Fibroblast of the aortic adventitia (primary cell): ENCODE data around the gene KAT7. TPM values are rescaled to one million over a fixed set of nuclear protein-coding genes. Genes with fewer than 3 reads are reported as not detected.

Experiments
- DNase-seq: peaks from one replicate; pipeline ENCODE4 v3.0.0-alpha.2; 2010; ENCODE audit warnings: low read depth
- H3K4me3 ChIP-seq: 2 replicates; pipeline ENCODE4 v1.5.1; 2011; ENCODE audit warnings: low read depth, mild to moderate bottlenecking, control low read depth, low read length, moderate library complexity
- total RNA-seq: library from RNA; depleted of rRNA; stranded (reverse); fragments of >200 nt; gene quantifications from 2 replicates; pipeline ENCODE4 v1.2.3, GENCODE V29; 2012; ENCODE audit warnings: low replicate concordance
- TF ChIP-seq, protein P1 (sequence below): IDR thresholded peaks from 2 replicates; pipeline ENCODE4 v1.5.1; 2011; ENCODE audit warnings: mild to moderate bottlenecking, low read length, control low read depth, inconsistent platforms; ENCODE audit not compliant: insufficient read depth

Gene KAT7
- total RNA-seq, 1 donor, result 33.5 TPM

DNA sequence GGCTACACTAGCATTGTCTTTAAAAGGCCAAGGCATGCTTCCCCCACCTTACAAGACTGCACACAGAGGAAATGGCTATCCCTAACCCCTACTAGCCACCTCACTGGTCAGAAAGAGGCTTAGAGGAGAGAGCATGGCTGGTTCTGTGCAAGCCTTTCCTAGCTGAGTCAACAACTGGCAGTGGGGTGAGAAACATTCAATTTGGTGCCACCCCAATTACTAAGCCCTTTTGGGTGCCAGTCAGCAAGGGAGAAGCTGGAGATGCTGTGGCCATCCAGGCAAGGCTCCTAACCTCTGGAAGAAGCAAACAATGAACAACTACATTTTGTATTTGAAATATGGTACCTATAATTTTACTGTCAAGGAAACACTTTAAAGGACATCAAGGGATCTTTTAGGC lies 4.7 kb upstream of the KAT7 start:
- TF ChIP-seq, protein P1, sequence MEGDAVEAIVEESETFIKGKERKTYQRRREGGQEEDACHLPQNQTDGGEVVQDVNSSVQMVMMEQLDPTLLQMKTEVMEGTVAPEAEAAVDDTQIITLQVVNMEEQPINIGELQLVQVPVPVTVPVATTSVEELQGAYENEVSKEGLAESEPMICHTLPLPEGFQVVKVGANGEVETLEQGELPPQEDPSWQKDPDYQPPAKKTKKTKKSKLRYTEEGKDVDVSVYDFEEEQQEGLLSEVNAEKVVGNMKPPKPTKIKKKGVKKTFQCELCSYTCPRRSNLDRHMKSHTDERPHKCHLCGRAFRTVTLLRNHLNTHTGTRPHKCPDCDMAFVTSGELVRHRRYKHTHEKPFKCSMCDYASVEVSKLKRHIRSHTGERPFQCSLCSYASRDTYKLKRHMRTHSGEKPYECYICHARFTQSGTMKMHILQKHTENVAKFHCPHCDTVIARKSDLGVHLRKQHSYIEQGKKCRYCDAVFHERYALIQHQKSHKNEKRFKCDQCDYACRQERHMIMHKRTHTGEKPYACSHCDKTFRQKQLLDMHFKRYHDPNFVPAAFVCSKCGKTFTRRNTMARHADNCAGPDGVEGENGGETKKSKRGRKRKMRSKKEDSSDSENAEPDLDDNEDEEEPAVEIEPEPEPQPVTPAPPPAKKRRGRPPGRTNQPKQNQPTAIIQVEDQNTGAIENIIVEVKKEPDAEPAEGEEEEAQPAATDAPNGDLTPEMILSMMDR, result no peak
- H3K4me3 ChIP-seq, result no peak overlapping the region
- DNase-seq, result no peak

DNA sequence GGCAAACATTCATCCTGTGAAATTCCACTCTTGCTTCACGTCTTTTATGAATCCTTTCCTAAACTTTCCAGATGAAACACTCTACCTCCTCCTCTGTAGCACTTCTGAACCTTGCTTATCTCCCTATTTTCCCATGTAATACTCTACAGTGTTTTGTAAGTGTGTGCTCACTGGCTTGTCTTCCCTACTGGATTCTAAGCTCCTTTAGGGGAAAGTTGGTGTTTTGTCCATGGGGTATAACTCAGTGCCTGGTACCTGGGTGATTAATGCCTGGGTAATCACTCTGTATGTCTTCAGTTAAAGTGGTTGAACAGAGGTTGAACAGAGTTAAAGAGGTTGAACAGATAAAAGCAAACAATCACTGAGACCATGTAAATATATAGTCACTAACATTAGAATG lies 3.8 kb upstream of the KAT7 start:
- no peak overlapping the region for H3K4me3 ChIP-seq
- DNase-seq, result no peak
- TF ChIP-seq, protein P1, result no peak

DNA sequence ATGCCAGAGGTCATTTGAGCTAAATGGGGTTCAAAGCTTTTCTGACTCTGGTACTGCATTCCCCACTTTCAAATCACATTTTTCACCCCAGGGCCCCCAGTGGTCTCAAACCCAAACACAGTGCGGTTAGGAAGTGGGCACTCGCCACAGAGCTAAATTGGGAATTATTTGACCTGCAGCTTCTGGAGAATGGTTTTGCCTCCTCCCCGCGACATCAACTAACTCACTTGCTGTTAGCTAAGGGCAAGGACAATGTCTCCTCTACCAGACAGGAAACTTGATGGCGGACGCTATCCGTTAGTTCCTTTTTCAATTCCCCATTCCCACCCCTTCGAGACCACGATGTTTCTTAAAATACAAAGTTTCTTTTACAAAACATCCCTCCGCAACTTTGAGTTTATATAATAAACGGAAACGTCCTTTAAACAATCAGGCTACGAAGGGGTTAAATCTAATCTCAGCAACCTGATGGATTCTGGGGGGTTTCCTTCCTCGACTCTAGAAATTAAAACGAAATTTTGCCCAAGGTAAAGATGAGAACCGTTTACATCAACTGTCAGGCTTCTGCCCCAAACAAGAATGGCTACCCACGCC lies 500 bp upstream of the KAT7 start:
- no peak for DNase-seq

DNA sequence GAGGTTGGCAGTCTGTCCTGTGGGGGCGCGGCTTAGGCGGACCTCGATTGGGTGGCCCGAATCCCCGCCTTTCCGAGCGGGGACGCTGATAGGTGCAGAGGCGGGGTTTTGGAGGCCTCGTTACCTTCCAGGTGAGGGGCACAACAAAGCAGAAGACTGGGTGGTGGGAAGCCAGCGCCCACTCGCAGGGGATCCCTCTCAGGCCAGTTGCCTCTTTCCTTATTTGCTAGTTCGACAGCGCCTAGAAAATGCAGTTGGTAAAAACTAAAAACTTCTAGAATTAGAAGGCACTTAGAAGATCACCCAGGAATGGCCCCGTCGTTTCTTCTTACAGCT lies 730 bp downstream of the KAT7 start:
- H3K4me3 ChIP-seq, result peak overlapping the region; percentile 77
- no peak for DNase-seq
- TF ChIP-seq, protein P1, result no peak

More for the DNA sequence above, 500 bp upstream of the KAT7 start:
- TF ChIP-seq, protein P1, result no peak
- peak overlapping the region; percentile 70 for H3K4me3 ChIP-seq

DNA sequence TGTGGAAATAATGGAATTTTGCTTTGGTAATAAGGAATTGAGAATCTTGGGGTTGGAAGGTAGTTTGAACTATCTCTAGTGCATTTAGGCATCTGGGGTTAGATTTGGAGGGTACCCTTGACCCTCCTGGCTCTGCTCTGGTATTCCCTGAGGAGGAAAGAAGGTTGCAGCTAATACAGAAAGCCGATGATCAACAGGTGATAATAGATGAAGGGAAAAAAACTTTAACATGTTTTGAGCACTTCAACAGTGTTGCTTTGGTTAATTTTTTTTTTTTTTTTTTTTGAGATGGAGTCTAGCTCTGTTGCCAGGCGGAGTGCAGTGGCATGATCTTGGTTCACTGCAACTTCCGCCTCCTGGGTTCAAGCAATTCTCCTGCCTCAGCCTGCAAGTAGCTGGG lies 4.8 kb downstream of the KAT7 start:
- TF ChIP-seq, protein P1, result no peak
- no peak for DNase-seq

DNA sequence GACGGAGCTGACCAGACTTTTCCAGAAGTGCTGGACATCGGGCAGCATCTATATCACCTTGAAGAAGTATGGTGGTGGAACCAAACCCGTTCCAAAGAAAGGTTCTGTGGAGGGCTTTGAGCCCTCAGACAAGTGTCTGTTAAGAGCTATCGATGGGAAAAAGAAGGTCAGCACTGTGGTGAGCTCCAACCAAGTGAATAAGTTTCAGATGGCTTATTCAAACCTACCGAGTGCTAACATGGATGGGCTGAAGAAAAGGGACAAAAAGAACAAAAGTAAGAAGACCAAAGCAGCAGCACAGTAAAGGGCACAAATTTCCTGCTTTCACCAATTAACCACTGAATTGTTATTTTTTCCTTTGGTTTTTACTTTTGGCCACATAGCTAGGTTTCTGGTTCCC lies 6.9 kb downstream of the KAT7 start:
- no peak overlapping the region for H3K4me3 ChIP-seq
- TF ChIP-seq, protein P1, result no peak
- no peak for DNase-seq

More for the DNA sequence above, 4.8 kb downstream of the KAT7 start:
- H3K4me3 ChIP-seq, result no peak overlapping the region

DNA sequence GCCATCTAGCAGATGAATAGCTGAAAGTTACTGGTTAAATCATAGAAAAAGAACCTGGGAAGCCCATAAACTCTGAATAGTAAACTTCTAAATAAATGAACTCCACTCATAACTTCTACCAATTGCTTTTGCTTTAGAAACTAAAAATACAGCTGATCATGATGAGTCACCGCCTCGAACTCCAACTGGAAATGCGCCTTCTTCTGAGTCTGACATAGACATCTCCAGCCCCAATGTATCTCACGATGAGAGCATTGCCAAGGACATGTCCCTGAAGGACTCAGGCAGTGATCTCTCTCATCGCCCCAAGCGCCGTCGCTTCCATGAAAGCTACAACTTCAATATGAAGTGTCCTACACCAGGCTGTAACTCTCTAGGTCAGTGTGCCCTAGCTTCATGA lies 9.7 kb downstream of the KAT7 start:
- TF ChIP-seq, protein P1, result no peak
- DNase-seq, result no peak
- H3K4me3 ChIP-seq, result no peak overlapping the region
